Cardiac septum (tissue), 1 donor: ENCODE results near the gene CENPM. TPM values are rescaled to one million over a fixed set of nuclear protein-coding genes. Genes with fewer than 3 reads are reported as not detected.

ENCODE experiments used
- DNase-seq: peaks from one replicate; pipeline ENCODE4 v3.0.0-alpha.2; 2020; ENCODE audit warnings: low spot score
- intact Hi-C: fragments of 100-400 bp; cut with DNase I; formaldehyde crosslinking; loops from one replicate; pipeline ENCODE4 v1.14.0; 2022
- microRNA-seq: library from miRNA; unstranded; fragments of <30 nt; microRNA quantifications from one replicate; pipeline ENCODE4 v1.2.0, GENCODE V29; 2020
- total RNA-seq: library from RNA; stranded (reverse); fragmentation: NEBNext Ultra II Directional; extraction: Animal tissue kit (Norgen Biotek cat#: 25700); gene quantifications from one replicate; pipeline ENCODE4 v1.2.1, GENCODE V29; 2021
- donor health status: DM: no; HTN: no; CAD: no.

CENPM gene
- total RNA-seq, 1 donor from 2014 or later, result 0.24 TPM

GRCh38 chr22:41904450-41905410 is 42.2 kb downstream of the CENPM start:
- intact Hi-C loops, result loop anchor here (5.0 kb wide), 1 partner anchor 33 kb away; no protein-coding TSS in a partner anchor
- DNase-seq, result no peak

DNA sequence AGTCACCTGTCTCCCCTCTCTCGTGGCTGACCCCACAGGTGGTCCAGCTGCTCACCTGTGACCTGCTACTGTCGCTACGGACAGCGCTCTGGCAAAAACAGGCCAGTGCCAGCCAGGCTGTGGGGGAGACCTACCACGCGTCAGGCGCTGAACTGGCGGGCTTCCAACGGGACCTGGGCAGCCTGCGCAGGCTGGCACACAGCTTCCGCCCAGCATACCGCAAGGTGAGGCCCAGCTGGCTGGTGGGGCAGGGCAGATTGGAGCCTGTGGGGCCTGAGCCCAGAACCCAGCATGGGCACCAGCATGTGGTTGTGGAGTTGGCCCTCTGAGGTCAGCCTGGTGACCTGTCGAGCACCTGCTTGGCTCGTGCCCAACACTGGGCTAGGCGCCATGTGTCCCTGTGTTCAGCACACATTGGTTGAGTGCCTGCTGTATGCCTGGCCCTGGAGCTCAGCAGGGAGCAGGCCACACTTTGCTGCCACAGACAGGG is 44.0 kb downstream of the CENPM start:
- peak; percentile 84 for DNase-seq
- intact Hi-C loops, result loop anchor here (5.0 kb wide), 1 partner anchor 34 kb away; no protein-coding TSS in a partner anchor

DNA sequence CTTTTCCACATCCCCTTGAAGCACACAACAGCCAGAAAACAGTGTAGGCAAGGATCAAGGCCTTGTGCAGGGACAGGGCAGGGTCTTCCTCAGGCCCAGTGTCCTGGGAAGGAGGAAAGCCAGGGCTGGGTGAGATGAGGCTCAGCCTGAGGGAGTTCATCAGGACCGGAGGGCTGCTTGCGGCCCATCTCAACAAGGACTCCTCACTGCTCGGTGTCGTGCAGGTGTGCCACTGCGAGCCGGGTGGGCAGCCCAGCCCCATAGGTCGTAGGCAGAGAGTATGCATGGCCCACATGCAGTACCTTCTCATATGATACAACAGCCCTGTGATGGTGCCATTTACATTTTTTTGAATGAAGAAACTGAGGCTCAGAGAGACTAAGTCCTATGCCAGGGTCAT is 44.9 kb downstream of the CENPM start:
- DNase-seq, result no peak
- intact Hi-C loops, result loop anchor here (5.0 kb wide), 1 partner anchor 35 kb away; no protein-coding TSS in a partner anchor

DNA sequence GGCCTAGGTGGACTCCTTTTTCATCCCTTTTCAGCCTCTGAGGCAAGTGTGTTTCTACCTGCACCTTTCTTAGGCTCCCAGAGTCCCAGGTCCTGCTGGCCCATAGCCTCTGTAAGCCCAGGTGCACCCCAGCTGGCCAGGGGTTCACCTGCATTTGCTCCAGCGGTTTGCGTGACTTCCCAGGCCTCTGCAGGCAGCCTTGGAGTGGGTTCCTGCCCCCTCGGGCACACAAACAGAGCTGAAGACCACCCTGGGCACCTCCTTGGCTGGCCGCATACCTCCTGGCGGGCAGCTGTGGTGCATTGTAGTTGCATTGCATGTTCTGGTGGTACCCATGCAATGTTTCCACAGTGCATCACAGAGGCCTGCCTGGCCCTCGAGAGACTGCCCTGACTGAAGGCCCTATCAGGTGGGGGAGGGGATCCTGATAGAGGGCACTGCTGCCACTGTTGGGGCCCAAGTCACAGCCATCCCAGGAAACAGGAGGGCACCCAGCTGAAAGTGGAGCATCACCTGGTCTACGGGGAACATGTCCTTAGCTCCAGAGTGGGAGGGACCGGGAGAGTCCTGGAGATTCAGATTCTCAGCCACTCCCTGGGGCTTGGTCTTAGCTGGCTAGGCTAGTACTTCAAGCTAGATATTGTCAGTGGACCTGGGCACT is 46.2 kb downstream of the CENPM start:
- DNase-seq, result no peak

DNA sequence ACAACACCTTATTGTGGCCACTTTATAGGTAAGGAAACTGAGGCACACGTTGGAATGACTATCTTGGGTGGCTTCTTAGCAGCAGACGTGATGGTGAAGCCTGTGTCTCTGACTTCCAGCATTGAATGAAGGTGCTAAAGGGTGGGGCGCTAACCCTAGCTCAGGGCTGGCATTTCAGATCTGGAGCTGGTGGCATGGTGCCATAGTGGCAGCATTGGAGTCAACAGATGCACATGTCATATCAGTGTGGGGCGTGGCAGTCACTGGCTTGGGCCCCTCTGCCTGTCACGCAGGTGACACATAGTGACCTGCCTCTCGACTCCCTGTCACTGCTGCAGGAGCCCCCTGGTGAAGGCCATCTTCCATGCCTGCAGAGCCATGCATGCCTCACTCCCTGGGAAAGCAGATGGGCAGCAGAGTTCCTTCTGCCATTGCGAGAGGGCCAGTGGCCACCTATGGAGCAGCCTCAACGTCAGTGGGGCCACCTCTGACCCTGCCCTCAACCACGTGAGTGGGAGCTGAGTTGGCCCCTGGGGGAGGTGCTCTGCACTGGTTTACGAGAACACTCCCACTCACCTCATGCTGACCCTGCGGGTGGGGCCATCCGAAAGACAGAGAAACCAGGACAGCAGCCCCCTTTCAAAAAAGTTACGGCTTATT is 46.8 kb downstream of the CENPM start:
- DNase-seq, result no peak

More for the DNA sequence above, 46.2 kb downstream of the CENPM start:
- intact Hi-C loops, result loop anchor here (5.0 kb wide), 1 partner anchor 37 kb away; no protein-coding TSS in a partner anchor

DNA sequence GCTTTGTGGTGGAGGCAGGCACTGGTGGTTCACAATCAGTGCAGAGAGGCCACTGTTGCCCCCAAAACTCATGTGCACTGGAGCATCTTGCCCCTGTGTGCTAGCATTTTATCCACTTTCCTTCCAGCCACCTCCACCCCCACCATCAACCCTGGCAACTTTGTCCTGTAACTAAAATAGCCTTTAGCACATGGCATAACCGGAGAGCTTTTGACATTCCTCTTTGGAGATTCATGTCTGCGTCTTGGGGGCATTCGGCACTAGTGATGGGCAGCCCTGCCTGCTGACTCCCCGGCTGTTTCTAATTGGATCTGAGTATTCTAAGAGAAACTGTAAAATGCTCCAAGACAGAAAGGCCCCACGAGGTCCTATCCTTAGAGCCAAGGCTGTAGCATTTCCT is 47.8 kb downstream of the CENPM start:
- intact Hi-C loops, result no loop called here
- DNase-seq, result no peak

More for the DNA sequence above, 46.8 kb downstream of the CENPM start:
- intact Hi-C loops, result loop anchor here (5.0 kb wide), 1 partner anchor 37 kb away; no protein-coding TSS in a partner anchor

DNA sequence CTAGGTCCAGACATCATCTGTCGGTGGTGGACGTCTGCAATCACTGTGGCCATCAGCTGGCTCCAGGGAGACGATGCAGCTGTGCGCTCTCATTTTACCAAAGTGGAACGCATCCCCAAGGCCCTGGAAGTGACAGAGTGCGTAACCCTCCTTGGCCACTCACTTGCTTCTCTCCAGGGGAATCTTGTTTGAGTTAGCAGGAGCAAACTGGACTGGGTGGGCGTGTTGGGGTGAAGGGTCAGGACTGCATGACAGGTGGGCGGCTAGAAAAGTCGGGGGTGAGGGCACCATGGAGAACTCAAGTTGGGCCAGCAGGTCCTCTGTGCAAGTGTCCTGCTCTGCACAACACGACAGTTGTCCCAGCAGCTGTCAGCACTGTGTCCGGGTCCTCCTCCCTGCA is 48.3 kb downstream of the CENPM start:
- DNase-seq, result no peak
- intact Hi-C loops, result no loop called here

DNA sequence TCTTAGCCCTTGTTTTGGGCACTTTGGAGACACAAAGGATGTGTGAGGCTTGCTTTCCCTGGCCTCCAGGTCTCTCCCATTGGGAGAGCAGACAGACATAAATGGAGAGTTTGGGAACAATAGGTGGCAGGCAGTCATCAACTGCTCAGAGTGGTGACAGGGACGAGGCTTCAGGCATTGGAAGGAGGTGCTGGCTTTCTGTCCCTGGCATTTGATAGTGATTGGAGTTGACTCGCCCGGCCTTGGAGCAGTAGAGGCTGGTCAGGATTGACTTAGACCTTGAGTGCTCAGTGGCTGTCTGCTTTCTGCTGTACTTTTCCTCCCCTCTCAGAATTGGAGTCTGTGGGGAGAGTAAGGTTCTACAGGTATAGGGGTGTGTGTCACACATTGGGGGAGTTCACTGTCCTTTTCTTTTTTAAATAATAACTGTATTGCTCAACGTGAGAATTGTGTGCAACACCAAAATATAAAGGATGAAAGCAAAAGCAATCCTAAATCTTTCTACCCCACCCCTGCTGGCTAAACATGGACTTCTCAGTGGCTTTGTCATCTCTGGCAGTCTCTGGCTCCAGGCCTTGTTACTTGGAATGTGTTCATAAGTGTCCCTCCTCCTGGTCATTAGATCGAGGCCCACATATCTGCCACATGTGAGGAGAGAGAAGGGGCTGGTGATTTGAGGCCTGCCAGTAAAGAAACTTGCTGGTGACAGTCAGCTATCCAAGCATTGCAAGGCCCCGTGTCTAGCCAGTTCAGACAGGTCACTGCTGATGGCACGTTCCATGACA is 53.2 kb downstream of the CENPM start:
- intact Hi-C loops, result no loop called here
- DNase-seq, result no peak

DNA sequence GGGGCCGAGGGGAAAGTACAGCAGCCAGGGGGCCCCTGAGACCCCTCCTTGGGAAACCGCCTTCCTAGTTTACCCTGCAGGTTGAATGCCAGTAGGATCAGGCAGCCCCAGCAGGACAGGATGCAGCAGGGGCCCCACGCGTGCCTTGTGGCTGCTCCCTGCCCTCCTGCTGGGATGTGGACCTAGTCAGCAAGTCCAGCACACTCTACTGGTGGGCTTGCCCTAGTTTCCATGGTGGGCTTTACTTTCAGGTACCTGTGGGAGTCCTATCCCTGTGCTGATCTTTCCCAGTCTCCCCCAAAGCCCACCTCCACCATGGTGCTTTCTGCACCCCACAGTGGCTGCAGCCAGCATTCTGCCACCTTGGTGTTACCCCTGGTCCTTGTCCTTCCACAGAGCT is 54.2 kb downstream of the CENPM start:
- DNase-seq, result no peak
- intact Hi-C loops, result no loop called here

DNA sequence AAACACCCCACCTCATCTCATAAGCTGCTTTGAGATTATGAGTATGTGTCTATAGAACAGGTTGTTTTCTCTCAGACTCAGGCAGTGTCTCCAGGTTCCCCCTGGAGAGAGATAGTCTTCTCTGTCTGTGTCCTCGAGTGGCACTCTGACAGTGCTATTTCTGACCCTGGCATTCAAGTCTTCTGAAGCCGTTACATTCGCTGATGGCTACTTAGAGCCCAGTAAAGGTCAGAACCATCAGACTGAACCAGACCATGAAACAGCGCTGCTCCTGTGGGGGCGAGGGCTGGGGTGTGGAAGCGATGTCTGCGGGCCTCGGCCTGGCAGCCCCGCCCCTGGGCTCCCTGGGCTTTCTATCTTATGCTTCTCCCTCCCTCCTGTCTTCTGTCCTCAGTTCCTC is 55.5 kb downstream of the CENPM start:
- no peak for DNase-seq
- intact Hi-C loops, result no loop called here

Small RNA genes within 50 kb of the gene (microRNA-seq; reads per million reads assigned to microRNA genes)
- gene MIR33A, result 31.1 reads per million, percentile 44 among the genes with 10 or more reads in this experiment

Other genes starting within 250 kb of the CENPM start
- gene MEI1, start 247.6 kb downstream of the CENPM start, total RNA-seq, result 0.40 TPM
- 2.9 TPM for gene CCDC134, start 146.5 kb downstream of the CENPM start, total RNA-seq
- 105 TPM for gene SREBF2, start 114.0 kb downstream of the CENPM start, total RNA-seq
- gene SHISA8, start 32.1 kb downstream of the CENPM start, total RNA-seq, result not detected
- gene TNFRSF13C, start 20.3 kb downstream of the CENPM start, total RNA-seq, result 0.08 TPM
- gene SEPTIN3, start 22.3 kb upstream of the CENPM start, total RNA-seq, result not detected
- gene WBP2NL, start 51.6 kb upstream of the CENPM start, total RNA-seq, result 0.73 TPM
- 11.2 TPM for gene NAGA, start 123.7 kb upstream of the CENPM start, total RNA-seq
- gene PHETA2, start 127.1 kb upstream of the CENPM start, total RNA-seq, result 4.5 TPM
- gene SMDT1, start 132.5 kb upstream of the CENPM start, total RNA-seq, result 123 TPM
- 183 TPM for gene NDUFA6, start 143.6 kb upstream of the CENPM start, total RNA-seq
- gene CYP2D6, start 183.7 kb upstream of the CENPM start, total RNA-seq, result 0.35 TPM